HL-60 (cell line): ENCODE results near the gene CRY2.
A peak's percentile ranks its signal among the peaks of the same experiment; 100 is the strongest.

Source experiments
- POLR2AphosphoS5 ChIP-seq: IDR thresholded peaks from 2 replicates; pipeline ENCODE4 v1.6.1; 2012; ENCODE audit warnings: low read depth
- REST ChIP-seq: IDR thresholded peaks from 2 replicates; pipeline ENCODE4 v1.6.1; 2012; ENCODE audit warnings: low read depth; ENCODE audit not compliant: insufficient replicate concordance
- TF ChIP-seq, protein P1 (sequence below): IDR thresholded peaks from one replicate; pipeline ENCODE4 v1.5.1; 2011; ENCODE audit warnings: low read length, control low read depth, inconsistent platforms; ENCODE audit not compliant: insufficient read depth

DNA sequence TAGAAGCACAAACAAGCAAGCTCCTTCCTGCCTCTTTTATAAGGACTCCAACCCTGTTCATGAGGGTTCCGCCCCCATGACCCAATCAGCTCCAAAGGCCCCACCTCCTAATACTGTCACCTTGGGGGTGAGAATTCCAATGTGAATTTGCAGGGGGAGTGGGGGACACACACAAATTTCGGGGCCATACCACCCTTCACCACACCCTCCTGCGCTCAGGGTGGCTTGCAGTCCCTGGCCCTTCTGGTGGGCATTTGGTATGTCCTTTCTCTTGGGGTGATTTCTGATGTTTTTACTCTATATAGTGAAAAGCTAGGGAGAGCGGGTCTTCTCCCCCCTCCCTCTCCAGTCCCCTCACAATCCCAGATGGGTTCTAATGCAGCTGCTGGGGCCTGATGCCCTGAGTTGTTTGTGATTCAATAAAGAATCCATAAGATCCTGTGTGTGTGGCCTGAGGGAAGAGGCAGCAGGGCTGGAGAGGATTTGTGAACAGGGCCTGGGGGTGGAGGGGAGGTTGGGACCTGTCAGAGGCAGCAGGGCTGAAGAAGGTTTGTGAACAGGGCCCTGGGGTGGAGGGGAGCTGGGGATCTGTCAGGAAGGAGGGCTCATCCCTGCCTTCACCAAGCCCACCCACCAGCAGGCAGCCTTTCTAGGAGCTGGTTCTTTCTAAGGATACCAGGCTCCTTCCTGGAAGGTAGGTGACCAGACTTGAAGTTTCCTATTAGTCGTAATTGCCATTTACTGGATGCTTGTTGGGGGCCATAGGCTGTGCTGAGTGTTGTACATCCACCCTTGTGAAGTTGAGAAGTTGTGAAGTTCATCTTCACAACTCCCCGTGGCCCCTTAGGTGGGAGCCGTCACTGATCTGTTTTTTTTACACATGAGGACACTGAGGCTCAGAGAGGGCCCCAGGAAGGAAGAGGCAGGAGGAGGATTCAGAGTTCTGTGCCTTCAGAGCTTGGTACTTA is 34.4 kb upstream of the CRY2 start:
- TF ChIP-seq, protein P1, sequence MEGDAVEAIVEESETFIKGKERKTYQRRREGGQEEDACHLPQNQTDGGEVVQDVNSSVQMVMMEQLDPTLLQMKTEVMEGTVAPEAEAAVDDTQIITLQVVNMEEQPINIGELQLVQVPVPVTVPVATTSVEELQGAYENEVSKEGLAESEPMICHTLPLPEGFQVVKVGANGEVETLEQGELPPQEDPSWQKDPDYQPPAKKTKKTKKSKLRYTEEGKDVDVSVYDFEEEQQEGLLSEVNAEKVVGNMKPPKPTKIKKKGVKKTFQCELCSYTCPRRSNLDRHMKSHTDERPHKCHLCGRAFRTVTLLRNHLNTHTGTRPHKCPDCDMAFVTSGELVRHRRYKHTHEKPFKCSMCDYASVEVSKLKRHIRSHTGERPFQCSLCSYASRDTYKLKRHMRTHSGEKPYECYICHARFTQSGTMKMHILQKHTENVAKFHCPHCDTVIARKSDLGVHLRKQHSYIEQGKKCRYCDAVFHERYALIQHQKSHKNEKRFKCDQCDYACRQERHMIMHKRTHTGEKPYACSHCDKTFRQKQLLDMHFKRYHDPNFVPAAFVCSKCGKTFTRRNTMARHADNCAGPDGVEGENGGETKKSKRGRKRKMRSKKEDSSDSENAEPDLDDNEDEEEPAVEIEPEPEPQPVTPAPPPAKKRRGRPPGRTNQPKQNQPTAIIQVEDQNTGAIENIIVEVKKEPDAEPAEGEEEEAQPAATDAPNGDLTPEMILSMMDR, result no peak
- TF ChIP-seq REST, result no peak
- 0 out of 2 replicates have a peak, but pooled peaks have one; percentile 22 for TF ChIP-seq POLR2AphosphoS5
